Rectal smooth muscle tissue (tissue), 1 donor: Measurements from ENCODE around the gene DNAI1.

Experiments
- H3K27ac ChIP-seq: one replicate; pipeline ENCODE4 v1.7.0; 2013; ENCODE audit warnings: low read depth, low read length, inconsistent platforms
- H3K27me3 ChIP-seq: one replicate; pipeline ENCODE4 v1.7.0; 2013; ENCODE audit warnings: low read length; ENCODE audit not compliant: control insufficient read depth, insufficient read depth
- H3K36me3 ChIP-seq: one replicate; pipeline ENCODE4 v1.7.0; 2013; ENCODE audit warnings: low read length; ENCODE audit not compliant: control insufficient read depth, insufficient read depth
- H3K4me1 ChIP-seq: one replicate; pipeline ENCODE4 v1.7.0; 2013; ENCODE audit warnings: low read length; ENCODE audit not compliant: control insufficient read depth, insufficient read depth
- H3K4me3 ChIP-seq: one replicate; pipeline ENCODE4 v1.7.0; 2013; ENCODE audit warnings: low read length
- H3K9ac ChIP-seq: one replicate; pipeline ENCODE4 v1.7.0; 2013; ENCODE audit warnings: low read length

DNAI1 gene

DNA sequence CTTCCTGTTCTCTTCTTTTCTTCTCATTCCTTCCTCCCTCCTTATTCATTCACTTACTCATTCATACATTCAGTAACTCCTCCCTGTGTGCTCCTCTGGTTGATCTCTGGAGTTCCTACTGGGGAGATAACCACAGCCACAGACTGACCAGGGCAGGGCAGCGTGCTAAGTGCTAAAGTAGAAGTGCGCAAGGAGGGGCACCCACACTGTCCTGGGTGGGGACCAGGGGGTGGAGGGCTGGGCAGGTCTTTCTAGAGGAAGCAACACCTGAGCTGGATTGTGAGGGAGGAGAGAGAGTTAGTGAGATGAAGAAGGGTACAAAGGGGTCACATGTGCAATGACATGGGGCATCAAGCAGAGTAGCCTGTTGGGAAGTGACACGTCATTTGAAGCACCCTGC lies 50.3 kb downstream of the DNAI1 start:
- no peak overlapping the region for H3K27ac ChIP-seq
- H3K9ac ChIP-seq: no peak overlapping the region
- no peaks in the 10 kb centered on the region for H3K4me1 ChIP-seq
- no peaks in the 10 kb centered on the region for H3K27me3 ChIP-seq
- H3K4me3 ChIP-seq: no peak overlapping the region
- no peaks in the 10 kb centered on the region for H3K36me3 ChIP-seq

DNA sequence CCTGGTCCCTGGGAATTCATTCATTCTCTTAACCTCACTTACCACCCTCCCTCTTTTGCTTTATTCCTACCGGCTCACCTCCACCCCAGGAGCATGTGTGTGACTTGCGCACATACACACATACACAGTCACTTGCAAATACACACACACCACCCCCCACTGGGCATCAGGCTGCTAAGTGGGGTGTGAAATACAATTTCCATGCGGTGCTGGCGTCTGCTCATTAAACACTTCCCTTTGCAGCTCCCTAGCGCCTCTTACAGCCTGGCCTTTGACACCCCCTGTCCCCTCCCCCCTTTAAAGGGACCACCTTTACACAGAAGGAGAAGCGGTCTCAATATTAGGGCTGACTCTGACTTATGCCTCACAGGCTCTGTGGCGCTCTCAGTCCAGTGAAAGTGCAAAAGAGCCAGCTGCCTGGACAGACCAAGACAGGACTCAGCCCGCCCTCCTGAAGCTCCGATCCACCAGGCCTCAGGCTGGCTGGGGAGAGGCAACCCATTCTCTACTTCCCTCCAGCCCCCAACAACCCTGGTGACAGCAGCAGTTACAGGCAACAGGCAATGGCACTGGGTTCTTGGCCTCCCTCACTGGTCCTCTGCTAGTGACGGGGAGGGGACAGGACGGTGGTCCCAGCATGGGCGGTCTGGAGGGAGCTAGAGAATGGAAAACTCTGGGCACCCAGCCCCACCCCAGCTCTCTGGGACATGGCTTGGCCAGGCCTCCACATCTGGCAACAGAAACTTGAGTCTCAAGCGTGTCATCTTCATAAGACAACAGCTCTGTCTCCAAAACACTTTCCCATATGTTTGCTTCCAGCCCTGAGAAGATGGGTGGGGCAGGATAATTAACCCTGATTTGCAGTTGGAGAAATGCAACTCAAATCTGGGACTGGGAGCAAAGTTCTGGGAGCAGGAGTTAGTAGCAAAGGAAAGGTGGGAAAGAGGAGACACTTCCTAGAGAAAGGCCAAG lies 52.2 kb downstream of the DNAI1 start:
- no peak overlapping the region for H3K27ac ChIP-seq

DNA sequence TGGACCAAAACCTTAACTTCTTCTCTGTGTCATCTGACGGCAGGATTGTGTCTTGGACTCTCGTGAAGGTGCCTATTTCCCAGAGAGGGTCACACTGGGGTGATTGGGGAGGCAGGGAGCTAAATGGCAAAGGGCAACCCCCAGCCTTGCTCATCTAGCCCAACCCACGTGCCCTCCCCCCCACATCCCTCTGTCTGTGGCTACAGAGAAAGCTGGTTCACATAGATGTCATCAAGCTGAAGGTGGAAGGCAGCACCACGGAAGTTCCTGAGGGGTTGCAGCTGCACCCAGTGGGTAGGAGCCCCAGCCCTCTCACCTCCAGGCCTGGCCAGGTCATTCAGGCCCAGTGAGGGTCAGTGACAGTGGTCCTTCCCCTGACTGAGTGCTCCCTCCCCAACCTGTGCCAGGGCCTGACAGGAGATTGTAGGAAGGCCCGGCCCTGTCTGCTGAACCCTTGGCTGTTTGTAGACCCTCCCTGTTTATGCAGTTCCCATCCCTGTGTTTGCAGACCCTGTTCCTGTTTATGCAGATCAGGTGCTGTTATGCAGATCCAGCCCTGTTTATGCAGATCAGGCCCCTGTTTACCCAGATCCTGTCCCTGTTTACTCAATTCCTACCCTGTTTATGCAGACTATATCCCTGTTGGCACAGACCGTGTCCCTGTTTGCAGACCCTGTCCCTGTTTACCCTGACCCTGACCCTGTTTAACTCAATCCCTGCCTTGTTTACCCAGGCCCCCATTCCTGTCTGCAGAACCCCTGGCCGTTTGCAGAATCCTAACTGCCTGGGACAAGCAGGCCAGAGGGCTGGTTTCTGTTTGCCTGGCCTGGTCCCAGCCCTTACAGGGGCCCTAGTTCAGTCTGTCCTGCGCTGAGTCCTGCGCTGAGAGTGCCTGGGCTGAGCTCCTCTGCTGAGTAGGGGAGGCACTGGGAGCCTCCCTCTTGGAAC lies 53.8 kb downstream of the DNAI1 start:
- Histone ChIP-seq H3K9ac (no peak overlapping the region), H3K27ac (no peak overlapping the region)

More for the DNA sequence above, 52.2 kb downstream of the DNAI1 start:
- H3K9ac ChIP-seq: no peak overlapping the region
- H3K36me3 ChIP-seq: no peaks in the 10 kb centered on the region
- H3K27me3 ChIP-seq: no peaks in the 10 kb centered on the region
- no peak overlapping the region for H3K4me3 ChIP-seq
- H3K4me1 ChIP-seq: no peaks in the 10 kb centered on the region

DNA sequence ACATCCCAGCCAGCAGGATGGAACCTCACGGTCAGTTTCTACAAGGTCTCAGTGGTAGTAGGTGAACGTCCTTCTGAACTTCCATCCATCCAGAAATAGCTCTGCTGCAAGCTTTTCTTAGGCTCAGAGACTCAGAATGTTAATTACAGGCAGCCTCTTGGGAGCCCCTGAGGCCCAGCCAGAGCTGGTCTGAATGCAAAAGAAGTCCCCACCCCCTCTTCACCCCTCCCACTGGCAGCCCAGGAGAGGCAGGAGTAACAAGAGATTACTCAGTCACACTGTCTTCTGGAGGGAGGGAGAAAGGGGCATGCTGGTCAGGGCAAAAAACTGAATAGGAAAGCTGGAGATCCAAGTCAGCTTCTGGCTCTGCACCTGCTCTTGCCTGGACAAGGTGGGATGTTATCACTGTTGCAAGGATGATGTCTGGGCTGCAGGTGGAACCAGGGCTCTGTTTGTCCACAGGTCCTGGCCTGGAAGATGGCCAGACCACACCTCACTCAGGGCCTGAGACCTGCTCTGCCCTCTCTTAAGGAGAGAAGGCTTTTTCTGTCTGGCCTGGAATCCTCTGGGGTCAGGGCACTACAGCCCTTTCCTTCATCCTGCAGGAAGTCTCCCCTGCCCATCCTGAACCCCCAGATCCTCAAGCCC lies 55.1 kb downstream of the DNAI1 start:
- no peaks in the 10 kb centered on the region for H3K36me3 ChIP-seq
- no peaks in the 10 kb centered on the region for H3K4me1 ChIP-seq
- H3K27me3 ChIP-seq: no peaks in the 10 kb centered on the region
- no peak overlapping the region for H3K9ac ChIP-seq
- H3K4me3 ChIP-seq: no peak overlapping the region
- H3K27ac ChIP-seq: no peak overlapping the region

More for the DNA sequence above, 53.8 kb downstream of the DNAI1 start:
- Histone ChIP-seq H3K4me1 (no peaks in the 10 kb centered on the region), H3K36me3 (no peaks in the 10 kb centered on the region), H3K4me3 (no peak overlapping the region), H3K27me3 (no peaks in the 10 kb centered on the region)

DNA sequence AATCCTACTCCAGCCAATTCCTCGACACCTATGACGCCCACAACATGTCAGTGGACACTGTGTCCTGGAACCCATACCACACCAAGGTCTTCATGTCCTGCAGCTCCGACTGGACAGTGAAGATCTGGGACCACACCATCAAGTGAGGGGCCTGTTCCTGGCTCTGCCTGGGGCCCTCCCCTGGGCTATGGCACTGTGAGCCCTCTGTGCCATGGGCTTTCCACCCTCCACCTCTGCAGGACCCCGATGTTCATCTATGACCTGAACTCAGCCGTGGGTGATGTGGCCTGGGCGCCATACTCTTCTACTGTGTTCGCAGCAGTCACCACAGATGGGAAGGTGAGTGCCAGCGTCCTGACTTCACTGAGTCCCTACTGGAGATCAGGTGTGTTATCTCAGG lies 55.8 kb downstream of the DNAI1 start:
- no peak overlapping the region for H3K4me3 ChIP-seq
- no peak overlapping the region for H3K27ac ChIP-seq
- H3K4me1 ChIP-seq: no peaks in the 10 kb centered on the region
- no peaks in the 10 kb centered on the region for H3K27me3 ChIP-seq
- no peak overlapping the region for H3K9ac ChIP-seq
- no peaks in the 10 kb centered on the region for H3K36me3 ChIP-seq

DNA sequence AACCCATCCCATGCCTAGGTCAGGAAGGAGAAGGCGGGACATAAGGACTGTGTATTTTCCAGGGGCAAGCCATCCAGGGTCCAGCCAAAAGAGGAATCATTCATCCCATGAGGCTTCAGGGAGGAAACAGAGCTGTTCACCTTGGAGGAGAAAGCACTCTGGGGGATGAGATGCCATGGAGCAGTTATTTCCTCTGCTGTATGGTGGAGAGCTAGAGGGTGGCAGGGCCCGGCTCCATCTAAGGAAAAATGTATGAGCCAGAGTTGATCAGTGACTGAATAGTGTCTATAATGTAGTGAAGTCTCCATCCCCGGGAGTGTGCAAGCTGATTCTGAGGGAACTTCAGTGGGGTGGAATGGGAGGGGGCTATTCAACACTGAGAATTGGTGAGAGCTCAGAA lies 56.2 kb downstream of the DNAI1 start:
- Histone ChIP-seq H3K4me1 (no peaks in the 10 kb centered on the region), H3K4me3 (no peak overlapping the region), H3K9ac (no peak overlapping the region), H3K27ac (no peak overlapping the region), H3K36me3 (no peaks in the 10 kb centered on the region), H3K27me3 (no peaks in the 10 kb centered on the region)

DNA sequence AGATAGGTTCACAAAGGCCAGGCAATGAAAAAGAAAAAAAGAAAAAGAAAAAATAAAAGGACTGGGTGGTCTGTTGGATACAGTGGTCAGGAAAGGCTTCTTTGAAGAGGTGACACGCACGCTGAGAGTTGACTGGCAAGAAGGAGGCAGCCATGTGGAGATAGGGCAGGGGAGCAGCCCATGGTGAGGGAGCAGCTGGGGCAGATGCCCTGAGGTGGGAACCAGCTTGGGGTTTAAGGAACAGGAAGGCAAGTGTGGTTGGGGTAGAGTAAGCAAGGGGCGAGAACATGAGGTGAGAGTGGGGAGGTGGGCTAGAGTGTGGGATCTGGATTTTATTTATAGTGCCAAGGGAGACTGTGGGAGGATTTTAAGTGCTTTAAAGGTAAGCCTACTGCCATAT lies 57.4 kb downstream of the DNAI1 start:
- no peak overlapping the region for H3K9ac ChIP-seq
- no peak overlapping the region for H3K4me3 ChIP-seq
- H3K27me3 ChIP-seq: no peaks in the 10 kb centered on the region
- H3K4me1 ChIP-seq: no peaks in the 10 kb centered on the region
- H3K36me3 ChIP-seq: no peaks in the 10 kb centered on the region
- no peak overlapping the region for H3K27ac ChIP-seq

DNA sequence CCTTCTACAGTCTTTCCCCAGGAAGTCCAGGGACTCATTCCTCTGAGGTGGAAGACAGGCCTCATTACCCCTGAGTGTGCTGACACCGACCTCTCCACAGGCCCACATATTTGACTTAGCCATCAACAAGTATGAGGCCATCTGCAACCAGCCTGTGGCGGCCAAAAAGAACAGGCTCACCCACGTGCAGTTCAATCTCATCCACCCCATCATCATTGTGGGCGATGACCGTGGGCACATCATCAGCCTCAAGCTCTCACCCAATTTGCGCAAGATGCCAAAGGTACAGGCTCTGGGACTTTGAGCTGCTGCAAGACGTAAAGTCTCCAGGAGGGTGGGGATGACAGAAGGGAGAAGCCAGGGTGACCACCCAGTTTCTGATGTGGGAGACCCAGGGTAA lies 58.6 kb downstream of the DNAI1 start:
- Histone ChIP-seq H3K27me3 (no peaks in the 10 kb centered on the region), H3K4me3 (no peak overlapping the region), H3K27ac (no peak overlapping the region), H3K9ac (no peak overlapping the region), H3K4me1 (no peaks in the 10 kb centered on the region), H3K36me3 (no peaks in the 10 kb centered on the region)

DNA sequence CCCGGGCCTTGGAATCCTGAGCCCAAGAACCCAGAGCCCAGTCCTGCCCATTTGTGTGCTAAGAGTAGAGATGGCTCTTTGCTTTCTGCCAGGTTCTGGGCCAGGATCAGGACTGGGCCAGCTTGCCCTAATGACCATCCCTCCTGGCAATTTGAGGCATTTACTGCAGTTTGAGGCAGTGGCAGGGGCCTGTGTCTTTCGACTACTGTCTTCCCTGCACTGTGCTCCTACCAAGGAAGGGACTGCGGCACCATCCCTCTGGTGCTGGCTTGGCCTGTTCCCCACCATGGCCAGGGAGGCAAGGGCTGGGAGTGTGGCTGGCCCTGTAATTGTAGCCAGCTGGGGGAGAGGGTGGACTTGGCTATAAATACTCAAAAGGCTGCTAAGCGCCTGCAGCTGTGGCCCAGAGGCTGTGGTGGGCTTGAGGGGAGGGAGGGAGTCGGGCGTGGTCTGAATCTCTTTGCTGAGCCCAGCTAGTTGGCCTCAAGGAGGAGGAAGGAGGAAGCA lies 59.6 kb downstream of the DNAI1 start:
- H3K4me3 ChIP-seq: no peak overlapping the region
- H3K27me3 ChIP-seq: no peaks in the 10 kb centered on the region
- H3K27ac ChIP-seq: no peak overlapping the region
- H3K4me1 ChIP-seq: no peaks in the 10 kb centered on the region
- H3K9ac ChIP-seq: no peak overlapping the region
- no peaks in the 10 kb centered on the region for H3K36me3 ChIP-seq

DNA sequence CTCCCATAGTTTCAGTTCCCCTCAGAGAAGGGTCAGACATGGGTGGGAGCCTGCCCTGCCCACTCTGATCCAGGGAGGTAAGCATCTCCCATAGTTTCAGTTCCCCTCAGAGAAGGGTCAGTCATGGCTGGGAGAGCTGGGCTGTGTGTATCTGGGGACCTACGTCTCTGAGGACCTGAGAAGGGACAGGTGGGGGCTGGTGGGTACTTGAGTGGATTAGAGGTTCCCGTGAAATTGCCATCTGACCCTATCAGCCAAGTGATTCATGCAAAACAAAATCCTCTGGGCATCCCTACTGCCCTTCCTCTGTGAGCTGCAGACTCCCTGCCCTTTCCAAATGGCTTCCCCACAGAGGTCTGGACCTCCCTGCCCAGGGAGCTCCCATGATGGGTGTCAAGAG lies 60.3 kb downstream of the DNAI1 start:
- peaks cover 3% of the 10 kb centered on the region for H3K4me1 ChIP-seq
- no peak overlapping the region for H3K27ac ChIP-seq
- H3K36me3 ChIP-seq: no peaks in the 10 kb centered on the region
- no peak overlapping the region for H3K9ac ChIP-seq
- H3K4me3 ChIP-seq: no peak overlapping the region
- no peaks in the 10 kb centered on the region for H3K27me3 ChIP-seq

DNA sequence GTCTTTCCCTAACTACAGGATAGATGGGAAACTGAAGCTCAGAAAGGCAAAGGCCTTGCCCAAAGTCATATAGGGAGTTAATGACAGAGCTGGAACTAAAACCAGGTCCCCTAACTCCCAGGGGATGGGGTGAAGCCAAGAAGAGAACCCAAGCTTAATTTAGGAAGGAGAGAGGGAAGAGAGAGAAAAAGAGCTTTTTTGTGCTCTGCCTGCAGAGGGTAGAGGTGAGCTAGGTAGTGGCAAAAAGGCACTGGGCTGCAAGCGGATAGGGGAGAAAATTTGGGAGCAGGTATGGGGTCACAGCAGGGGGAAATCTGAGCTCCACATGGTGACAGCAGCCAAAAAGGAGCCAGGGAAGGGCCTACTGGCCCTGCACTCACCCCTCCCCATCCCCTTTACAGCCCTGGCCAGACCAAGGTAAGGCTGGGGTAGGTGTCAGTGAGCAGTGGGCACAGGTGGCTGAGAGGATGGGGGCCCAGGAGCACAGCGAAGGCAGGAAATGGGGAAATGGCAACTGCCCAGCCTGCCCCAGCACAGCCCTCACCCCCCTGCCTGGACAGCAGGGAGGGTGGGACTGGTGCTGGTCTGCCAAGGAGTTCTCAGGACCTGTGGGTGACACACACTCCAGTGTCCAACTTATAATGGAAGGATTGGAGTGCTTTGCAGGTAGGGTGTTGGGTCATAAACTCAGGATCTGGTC lies 60.9 kb downstream of the DNAI1 start:
- Histone ChIP-seq H3K27me3 (no peaks in the 10 kb centered on the region), H3K4me1 (peaks cover 3% of the 10 kb centered on the region), H3K4me3 (no peak overlapping the region)

More for the DNA sequence above, 60.9 kb downstream of the DNAI1 start:
- H3K36me3 ChIP-seq: no peaks in the 10 kb centered on the region
- H3K27ac ChIP-seq: no peak overlapping the region
- H3K9ac ChIP-seq: no peak overlapping the region
